ENCODE data around the gene LPP.

Gene LPP

GRCh38 chr3:188911026-188911850 lies 757.3 kb downstream of the LPP start:
- no peak for FAIRE-seq

DNA sequence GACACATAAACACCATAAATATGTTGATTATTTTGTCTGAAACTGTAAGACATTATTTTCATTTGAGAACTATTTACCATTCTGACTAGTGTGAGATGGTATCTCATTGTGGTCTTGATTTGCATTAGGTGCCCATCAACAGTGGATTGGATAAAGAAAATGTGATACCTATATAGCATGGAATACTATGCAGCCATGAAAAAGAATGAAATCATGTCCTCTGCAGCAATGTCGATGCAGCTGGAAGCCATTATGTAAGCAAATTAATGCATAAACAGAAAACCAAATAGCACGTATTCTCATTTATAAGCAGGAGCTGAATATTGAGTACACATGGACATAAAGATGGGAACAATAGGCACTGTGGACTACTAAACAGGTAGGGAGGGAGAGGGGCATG lies 759.1 kb downstream of the LPP start:
- FAIRE-seq, result no peak

- no peak for FAIRE-seq
Measured at GRCh38 chr3:188914552-188914951, 760.6 kb downstream of the LPP start.

DNA sequence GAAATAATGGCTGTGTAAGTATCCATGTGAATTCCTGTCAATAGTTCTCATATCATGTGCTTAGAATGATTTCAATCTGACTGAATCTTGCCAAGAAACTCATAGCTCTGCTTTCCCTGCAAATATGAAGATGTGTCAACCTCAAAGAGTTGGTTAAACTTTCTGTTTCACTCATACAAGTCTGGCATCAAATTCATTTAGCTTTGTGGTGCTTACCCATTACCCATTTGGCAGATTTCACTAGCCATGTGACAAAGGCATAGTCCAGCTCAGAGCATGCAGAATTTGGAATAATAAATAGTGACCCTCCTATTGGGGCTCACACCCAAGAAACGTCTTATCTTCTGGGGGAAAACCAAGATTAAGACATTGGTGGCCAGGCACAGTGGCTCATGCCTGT lies 761.2 kb downstream of the LPP start:
- FAIRE-seq, result no peak

DNA sequence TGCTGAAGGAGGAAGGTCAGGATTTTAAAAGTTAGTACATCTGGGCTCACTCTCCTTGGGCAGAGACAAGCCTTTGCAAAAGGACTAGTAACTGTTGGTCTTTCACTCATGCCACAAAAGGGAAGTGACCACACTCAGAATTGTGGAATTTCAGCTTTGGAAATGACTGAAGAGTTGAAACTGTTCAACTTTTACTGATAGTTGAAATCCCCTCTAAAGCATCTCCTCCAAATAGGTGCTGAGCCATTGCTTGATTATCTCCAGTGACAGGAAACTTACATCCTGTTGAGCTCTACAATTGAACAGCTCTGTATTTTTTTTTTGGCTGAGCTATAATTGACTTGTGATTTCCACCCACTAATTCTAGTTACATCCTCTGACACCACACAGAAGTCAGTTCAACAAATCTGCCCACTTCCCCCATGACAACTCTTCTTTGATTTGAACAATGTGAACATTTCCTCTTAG lies 763.0 kb downstream of the LPP start:
- FAIRE-seq, result no peak

GRCh38 chr3:188918093-188918492 lies 764.1 kb downstream of the LPP start:
- no peak for FAIRE-seq

DNA sequence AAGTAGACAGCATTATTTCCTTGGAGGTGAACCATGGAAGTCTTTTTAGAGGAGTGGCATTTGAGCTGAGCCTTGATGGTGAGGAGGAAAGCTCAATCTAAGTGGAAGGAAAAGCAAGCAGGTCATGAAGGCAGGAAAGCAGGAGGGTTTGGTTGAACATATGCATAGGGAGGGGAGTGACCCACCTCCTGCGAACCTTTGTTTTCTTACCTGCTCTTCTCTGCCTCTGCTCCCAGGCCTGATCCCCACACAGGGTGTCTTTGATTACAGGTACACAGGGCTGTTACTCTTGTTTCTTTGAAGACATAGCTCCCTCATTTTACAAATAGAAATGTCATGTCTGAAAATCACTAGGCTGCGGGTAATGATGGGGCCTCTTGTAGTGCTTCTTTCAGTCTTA lies 769.7 kb downstream of the LPP start:
- FAIRE-seq, result no peak

GRCh38 chr3:188925376-188925775 lies 771.4 kb downstream of the LPP start:
- FAIRE-seq, result no peak

DNA sequence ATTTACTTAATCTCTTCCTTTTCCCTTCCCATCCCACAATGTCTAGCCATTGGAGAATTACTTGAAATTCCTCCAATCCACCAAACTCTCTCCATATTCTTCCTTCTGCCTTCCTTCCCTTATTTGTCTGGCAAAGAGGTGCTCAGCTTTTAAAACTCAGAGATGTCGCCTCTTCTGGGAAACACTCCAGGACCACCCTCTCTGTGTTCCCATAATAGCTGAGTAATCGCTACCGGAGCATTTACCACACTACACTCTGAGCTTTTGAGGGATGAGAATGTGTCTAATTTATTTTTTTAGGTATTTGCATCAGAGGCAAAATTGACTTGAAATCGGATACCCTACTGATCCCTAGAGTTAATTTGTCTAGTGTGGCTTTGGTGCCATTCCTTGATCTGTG lies 772.2 kb downstream of the LPP start:
- no peak for FAIRE-seq

DNA sequence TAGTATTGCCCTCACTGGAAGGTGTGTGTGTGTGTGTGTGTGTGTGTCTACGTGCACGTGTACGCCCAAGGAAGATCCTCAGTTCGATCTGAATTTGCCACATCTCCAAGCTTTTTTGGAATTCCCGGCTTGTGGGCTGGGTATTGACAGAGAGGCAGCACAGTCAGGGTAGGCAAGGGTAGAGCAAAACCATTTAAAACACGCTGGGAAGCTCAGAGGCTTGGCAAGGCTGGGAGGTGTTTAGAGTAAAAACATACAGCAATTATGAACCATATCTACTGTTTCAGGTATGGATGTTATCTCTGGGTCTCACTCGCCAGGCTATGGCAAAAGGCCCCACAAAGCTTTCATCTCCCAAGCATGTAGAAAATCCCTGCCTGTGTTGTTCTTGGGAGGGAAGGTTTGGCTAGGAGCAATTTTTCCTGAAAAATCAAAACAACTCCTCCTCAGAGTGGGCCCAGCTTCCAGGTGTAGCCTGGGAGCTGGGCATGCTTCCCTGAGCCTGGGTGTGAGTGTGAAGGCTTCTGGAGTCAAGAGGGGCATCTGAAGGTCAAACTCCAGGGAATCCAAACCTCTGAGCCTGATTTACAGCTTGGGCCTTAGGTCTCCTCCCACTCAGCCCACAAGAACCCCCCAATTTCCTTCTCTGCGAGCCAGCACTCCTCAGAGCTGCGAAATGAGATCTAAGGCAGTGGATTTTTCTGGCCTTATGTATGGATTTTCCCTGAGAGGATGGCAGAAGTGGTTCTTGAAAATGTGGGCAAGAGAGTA lies 773.0 kb downstream of the LPP start:
- FAIRE-seq, result no peak

DNA sequence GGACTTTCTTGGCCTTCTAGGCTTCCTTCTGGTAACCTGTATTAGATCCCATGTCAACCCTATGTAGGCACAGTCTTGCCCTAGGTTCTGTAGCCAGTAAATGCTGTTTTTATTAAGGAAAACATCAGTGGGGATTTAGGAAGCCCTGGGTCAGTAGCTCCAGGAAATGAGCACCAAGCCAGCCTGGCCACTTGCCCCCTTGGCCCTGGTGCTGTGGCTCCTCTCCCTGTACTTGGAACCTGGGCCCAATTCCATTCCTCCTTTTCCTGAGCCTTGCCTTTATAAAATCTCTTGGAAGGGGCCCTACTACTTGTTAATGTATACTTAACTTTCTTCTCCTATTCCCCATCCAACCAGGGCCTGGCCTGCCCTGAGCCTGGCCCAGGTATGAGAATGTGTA lies 774.0 kb downstream of the LPP start:
- no peak for FAIRE-seq

DNA sequence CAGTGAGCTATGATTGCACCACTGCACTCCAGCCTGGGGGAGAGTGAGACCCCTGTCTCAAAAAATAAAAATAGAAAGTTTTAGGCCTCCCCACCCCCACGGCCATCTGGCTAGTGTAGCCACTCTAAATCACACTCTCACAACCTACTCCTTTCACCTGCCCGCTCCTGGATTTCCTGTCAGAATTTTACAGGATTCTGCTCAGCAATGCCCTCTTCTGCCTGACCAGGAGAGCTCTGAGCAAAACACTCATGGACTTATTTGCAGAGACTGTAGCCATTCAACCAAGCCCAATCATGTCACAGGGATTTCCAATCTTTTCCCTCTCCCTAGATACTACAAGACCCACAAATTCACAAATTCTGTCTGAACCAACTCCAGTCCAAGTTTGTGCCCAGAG lies 775.2 kb downstream of the LPP start:
- FAIRE-seq, result no peak

DNA sequence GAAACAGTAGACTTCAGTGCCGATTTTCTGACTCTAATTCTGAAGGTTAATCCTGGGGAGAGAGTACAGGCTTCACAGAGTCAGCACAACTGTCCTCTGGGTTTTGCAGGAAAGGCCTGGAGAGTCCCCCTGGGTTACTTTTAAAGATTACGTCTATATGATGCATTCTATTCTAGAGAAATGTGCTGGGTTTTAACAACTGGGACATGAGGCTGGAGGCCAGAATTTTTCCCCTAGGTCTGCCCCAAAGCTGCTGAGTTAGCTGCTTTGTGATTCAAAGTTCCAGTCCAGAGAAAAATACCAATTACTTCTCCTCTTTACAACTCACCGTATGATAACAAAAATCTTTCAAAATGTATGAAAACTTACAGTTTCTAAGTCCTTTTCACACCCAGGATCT lies 777.1 kb downstream of the LPP start:
- no peak for FAIRE-seq

DNA sequence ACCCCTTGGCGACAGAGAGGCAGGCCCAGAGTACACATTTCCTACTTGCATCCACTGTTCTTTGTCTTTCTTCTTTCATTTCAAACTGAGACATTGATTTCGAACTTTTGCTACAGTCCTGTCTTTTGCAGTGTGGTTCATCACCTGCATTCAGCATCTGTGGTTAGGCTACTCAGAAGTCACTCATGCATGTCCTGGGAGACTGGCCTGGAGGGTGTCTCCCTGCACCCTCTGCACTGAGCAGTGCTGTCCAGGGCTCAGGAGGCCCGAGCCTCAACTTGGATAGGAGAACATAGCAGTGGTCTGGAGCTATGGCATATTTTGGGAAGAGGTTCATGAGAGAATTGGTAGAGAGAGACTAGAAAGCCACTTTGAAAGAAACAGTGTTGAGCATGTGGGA lies 777.6 kb downstream of the LPP start:
- FAIRE-seq, result no peak

GRCh38 chr3:188934989-188935388 lies 781.0 kb downstream of the LPP start:
- no peak for FAIRE-seq

DNA sequence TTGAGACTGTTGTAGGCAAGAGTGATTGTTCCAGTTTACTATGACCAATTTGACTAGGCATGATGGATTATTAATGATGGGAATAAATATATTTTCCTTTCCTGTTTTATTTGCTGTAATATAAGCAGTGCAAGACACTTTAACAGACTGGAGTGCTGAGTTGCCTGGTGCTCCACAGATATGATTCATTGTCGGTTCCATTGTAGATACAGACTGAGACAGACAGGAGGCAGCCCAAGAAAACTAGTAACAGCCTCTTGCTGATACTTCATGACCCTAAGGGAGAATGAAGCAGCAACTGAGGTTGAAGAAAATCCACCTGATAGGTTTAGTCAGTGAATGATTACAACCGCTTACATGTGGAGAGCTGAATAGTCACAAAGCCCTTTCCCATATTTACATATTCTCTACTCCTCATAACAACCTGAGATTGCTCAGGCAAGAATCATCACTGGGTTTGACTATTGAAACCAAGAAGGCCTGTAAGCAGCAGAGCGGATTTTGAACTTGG lies 782.7 kb downstream of the LPP start:
- no peak for FAIRE-seq

GRCh38 chr3:188937389-188937788 lies 783.4 kb downstream of the LPP start:
- no peak for FAIRE-seq

- FAIRE-seq, result no peak
Measured at GRCh38 chr3:188938999-188939398, 785.0 kb downstream of the LPP start.

DNA sequence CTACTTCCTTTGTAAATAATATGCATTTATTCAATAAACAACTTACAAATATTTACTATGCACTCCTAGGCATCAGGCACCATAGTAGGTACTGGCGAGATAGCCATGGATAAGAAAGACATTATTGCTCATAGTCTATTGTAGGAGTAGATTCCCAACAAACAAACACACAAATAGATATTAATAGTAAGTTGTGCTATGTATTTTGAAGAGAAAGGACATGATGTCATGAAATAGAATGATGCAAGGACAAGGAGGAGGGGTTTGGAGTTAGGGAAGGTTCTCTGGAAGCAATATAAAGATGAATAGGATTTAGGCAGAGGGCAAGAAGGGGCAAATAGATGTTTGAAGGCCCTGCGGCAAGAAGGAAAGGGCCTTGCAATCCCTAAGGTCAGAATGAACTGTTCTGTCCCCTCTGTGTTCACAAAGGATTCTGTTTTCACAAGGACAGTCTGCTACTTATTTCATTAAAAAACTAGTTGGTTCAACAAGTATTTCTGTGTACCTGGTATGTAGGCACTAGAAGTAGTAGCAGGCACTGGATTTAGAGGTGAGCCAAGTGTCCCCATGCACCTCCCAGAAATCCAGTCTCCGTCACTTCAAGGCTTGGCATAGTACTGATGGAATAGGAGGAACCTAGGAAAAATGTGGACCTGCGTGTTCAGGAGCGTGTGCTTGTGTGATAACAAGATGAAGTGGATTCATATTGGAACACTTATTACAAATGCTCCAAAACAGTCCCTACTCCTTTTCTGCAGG lies 786.0 kb downstream of the LPP start:
- no peak for FAIRE-seq
